ENCODE data around the gene GPR89A. TPM values are rescaled to one million over a fixed set of nuclear protein-coding genes. Genes with fewer than 3 reads are reported as not detected.
A peak's percentile ranks its signal among the peaks of the same experiment; 100 is the strongest.

Gene GPR89A
- total RNA-seq, 4 donors from 2014 or later: 14.6 to 34.6 (median 28.6) TPM

GRCh38 chr1:145688328-145688727, 80.5 kb downstream of the GPR89A start:
- Histone ChIP-seq H3K27ac (no peak overlapping the region), H3K4me1 (peaks cover 0 to 8% (median 0%) of the 10 kb centered on the region in 3 donors), H3K4me3 (no peak overlapping the region), H3K36me3 (no peaks in the 10 kb centered on the region), H3K27me3 (no peaks in the 10 kb centered on the region), H3K9me3 (no peaks in the 10 kb centered on the region)
- ATAC-seq: no peak
- 70 to 73% methylated on average over 2 to 4 of the region's 4 CpGs for WGBS, 2 donors (ENCODE audit: low coverage in 1 of 2)
- TF ChIP-seq POLR2AphosphoS5 (IDR thresholded peaks at IDR 0.05) (no peak), EP300 (IDR thresholded peaks at IDR 0.05) (no peak), POLR2A (IDR thresholded peaks at IDR 0.05) (no peak)
- TF ChIP-seq, protein P1, sequence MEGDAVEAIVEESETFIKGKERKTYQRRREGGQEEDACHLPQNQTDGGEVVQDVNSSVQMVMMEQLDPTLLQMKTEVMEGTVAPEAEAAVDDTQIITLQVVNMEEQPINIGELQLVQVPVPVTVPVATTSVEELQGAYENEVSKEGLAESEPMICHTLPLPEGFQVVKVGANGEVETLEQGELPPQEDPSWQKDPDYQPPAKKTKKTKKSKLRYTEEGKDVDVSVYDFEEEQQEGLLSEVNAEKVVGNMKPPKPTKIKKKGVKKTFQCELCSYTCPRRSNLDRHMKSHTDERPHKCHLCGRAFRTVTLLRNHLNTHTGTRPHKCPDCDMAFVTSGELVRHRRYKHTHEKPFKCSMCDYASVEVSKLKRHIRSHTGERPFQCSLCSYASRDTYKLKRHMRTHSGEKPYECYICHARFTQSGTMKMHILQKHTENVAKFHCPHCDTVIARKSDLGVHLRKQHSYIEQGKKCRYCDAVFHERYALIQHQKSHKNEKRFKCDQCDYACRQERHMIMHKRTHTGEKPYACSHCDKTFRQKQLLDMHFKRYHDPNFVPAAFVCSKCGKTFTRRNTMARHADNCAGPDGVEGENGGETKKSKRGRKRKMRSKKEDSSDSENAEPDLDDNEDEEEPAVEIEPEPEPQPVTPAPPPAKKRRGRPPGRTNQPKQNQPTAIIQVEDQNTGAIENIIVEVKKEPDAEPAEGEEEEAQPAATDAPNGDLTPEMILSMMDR (IDR thresholded peaks at IDR 0.05): no peak

DNA sequence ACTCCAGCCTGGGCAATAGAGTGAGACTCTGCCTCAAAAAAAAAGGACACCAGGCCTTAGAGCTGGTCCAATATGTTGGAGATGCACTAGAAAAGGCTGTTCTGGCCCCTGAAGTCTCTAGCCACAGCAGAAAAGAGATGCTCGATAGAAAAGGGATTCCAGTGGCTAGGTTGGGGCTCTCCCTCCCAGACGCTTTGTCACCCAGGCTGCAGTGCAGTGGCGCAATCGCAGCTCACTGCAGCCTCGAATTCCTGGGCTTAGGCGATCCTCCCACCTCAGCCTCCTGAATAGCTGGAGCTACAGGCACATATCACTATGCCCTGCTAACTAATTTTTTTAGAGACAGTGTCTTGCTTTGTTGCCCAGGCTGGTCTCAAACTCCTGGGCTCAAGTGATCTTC, 81.1 kb downstream of the GPR89A start:
- no peak for ATAC-seq

DNA sequence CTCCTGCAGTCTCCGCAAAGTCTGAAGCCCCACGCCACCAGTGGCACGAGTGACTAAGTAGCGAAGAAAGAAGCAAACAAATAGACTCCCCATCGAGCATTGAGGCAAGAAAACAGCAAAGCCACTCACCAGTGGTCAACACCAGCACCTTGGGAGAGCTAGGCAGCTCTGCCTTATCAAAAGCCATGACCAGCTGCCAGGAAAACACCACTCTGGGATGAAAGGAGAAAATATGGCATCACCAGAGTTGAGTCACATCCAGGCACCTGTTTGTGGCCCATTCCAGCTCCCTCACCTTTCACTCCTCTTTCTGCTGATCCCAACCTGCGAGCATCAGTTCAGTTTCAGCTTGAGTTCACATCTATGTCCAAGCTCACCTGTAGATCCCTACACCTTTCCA, 82.1 kb downstream of the GPR89A start:
- H3K4me1 ChIP-seq: peaks cover 0 to 8% (median 0%) of the 10 kb centered on the region in 3 donors
- no peak for ATAC-seq
- H3K27me3 ChIP-seq: no peaks in the 10 kb centered on the region
- H3K4me3 ChIP-seq: no peak overlapping the region
- no peak overlapping the region for H3K27ac ChIP-seq
- H3K9me3 ChIP-seq: no peaks in the 10 kb centered on the region
- H3K36me3 ChIP-seq: no peaks in the 10 kb centered on the region
- 91 to 100% methylated on average over 1 to 4 of the region's 6 CpGs for WGBS, 2 donors (ENCODE audit: low coverage in 1 of 2)
- TF ChIP-seq, protein P1 (IDR thresholded peaks at IDR 0.05): no peak
- TF ChIP-seq POLR2A (IDR thresholded peaks at IDR 0.05) (no peak), POLR2AphosphoS5 (IDR thresholded peaks at IDR 0.05) (no peak), EP300 (IDR thresholded peaks at IDR 0.05) (no peak)

More for the DNA sequence above, 81.1 kb downstream of the GPR89A start:
- 91 to 98% methylated on average over 5 to 6 of the region's 6 CpGs for WGBS, 2 donors (ENCODE audit: low coverage in 1 of 2)
- Histone ChIP-seq H3K4me1 (peaks cover 0 to 8% (median 0%) of the 10 kb centered on the region in 3 donors), H3K27me3 (no peaks in the 10 kb centered on the region), H3K4me3 (no peak overlapping the region), H3K27ac (no peak overlapping the region), H3K9me3 (no peaks in the 10 kb centered on the region), H3K36me3 (no peaks in the 10 kb centered on the region)
- no peak for TF ChIP-seq EP300 (IDR thresholded peaks at IDR 0.05)
- no peak for TF ChIP-seq POLR2AphosphoS5 (IDR thresholded peaks at IDR 0.05)
- TF ChIP-seq POLR2A (IDR thresholded peaks at IDR 0.05): no peak
- TF ChIP-seq, protein P1 (IDR thresholded peaks at IDR 0.05): no peak

DNA sequence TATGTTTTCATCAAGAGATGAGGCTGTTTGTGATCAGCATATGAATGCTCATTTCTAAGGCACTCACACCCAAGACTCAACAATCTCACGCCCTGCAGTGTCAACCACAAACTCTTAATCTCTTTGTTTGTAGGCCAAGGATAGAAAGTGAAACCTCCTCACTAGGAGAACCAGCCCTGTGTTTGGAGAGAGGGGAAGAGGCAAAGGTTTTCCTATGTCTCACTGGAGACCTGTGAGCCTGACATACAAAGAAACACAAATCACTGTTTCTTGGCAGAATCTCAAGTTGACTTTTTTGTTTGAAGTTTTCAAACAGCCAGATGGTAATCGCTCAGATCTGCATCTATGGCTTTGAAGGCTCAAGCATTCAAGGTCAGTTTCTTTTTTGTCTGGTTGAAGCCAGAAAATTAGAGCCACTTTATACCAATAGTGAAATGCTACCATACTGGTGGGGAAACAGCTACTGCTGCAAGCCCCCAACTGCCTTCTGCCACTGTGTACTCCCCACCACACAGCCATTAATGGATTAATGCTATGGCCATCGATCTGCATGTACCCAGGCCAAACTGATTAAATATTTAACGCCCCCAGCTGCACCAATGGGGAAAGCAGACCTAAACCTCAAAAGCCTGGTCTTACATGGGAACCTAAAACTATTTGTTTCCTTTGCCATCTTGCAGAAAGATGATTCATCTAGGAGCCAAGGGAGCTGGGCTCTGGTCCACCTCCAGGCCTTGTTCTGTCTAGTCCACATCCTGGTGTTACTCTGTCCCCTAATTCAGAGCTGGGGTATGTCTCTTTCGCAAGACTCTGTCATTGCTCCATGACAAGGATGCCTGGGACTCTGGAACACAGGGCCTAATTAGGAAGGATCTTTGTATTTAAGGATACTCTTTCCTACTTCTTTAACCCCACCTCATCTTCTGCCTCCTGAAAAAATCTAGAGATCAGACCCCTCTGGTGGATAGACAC, 83.1 kb downstream of the GPR89A start:
- TF ChIP-seq POLR2A (IDR thresholded peaks at IDR 0.05) (no peak), EP300 (IDR thresholded peaks at IDR 0.05) (no peak)
- Histone ChIP-seq H3K36me3 (no peaks in the 10 kb centered on the region), H3K4me1 (peaks cover 0 to 8% (median 0%) of the 10 kb centered on the region in 3 donors), H3K27ac (peak overlapping the region in 1 of 4 donors; percentile 12), H3K4me3 (no peak overlapping the region), H3K27me3 (no peaks in the 10 kb centered on the region), H3K9me3 (no peaks in the 10 kb centered on the region)
- ATAC-seq: peak; percentile 43
- WGBS, 2 donors (ENCODE audit: low coverage in 1 of 2): 51 to 63% methylated on average over 4 of the region's 5 CpGs

DNA sequence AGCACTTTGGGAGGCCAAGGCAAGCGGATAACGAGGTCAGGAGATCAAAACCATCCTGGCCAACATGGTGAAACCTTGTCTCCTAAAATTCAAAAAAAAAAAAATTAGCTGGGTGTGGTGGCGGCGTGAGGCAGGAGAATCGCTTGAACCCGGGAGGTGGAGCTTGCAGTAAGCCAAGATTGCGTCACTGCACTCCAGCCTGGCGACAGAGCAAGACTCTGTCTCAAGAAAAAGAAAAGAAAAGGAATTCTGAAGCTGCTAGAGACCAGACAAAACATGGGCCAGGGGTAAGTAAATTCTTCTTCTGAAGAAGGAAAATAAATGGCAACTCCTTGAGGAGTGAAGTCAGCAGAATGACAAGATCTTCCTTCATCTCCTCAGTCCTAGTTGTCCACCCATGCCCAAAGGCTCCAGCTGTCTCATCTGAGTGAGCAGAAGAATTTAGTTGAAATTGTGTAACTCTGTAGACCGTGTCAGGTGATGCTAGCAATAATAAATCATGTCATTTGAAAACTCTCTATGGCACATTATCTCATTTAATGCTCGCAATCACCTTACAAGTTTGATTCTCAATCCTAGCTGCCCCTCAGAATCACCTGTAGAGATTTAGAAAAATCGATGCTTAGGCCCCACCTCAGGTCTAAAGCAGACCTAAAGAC, 85.1 kb downstream of the GPR89A start:
- H3K4me3 ChIP-seq: no peak overlapping the region
- H3K36me3 ChIP-seq: no peaks in the 10 kb centered on the region

More for the DNA sequence above, 85.1 kb downstream of the GPR89A start:
- 87 to 89% methylated on average over 7 to 11 of the region's 11 CpGs for WGBS, 2 donors (ENCODE audit: low coverage in 1 of 2)
- ATAC-seq: no peak
- no peak overlapping the region for H3K27ac ChIP-seq
- TF ChIP-seq, protein P1 (IDR thresholded peaks at IDR 0.05): no peak
- TF ChIP-seq POLR2A (IDR thresholded peaks at IDR 0.05) (no peak), POLR2AphosphoS5 (IDR thresholded peaks at IDR 0.05) (no peak)
- peaks cover 0 to 8% (median 0%) of the 10 kb centered on the region in 3 donors for H3K4me1 ChIP-seq
- no peaks in the 10 kb centered on the region for H3K9me3 ChIP-seq
- H3K27me3 ChIP-seq: no peaks in the 10 kb centered on the region

All from gastroesophageal sphincter (tissue), 4 donors.